Tongue (tissue), 2 donors: ENCODE results near the gene ADSS1. TPM values are rescaled to one million over a fixed set of nuclear protein-coding genes. Genes with fewer than 3 reads are reported as not detected.

Source experiments
- DNase-seq: peaks from one replicate; pipeline ENCODE4 v3.0.0-alpha.2; 2015
- total RNA-seq: library from RNA; depleted of rRNA; stranded (reverse); fragments of >200 nt; gene quantifications from one replicate; pipeline ENCODE4 v1.2.3, GENCODE V29; 2014

Gene ADSS1
- total RNA-seq, 1 donor from 2014 or later, result 98.8 TPM

- DNase-seq, result no peak
These were observed 46.8 kb downstream of the ADSS1 start for GRCh38 chr14:104770851-104771272.

DNA sequence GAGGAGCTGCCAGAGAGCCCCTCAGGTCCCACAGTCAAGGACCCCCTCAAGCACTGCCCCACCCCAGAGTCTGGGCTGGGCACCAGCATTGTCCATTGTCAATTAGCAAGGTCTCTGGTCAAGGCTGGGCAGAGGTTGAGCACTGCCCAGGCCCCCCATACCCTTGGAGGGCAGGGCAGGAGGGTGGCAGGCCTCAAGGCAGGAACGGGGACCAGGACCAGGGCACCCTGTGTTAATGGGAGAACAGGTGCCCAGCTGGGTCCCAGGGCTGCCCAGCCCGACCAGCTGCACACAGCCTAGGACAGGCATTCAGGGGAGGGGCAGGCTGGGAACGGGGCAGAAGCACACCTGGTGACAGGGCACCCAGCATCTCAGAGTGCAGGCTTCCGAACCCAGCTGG is 47.3 kb downstream of the ADSS1 start:
- no peak for DNase-seq

DNA sequence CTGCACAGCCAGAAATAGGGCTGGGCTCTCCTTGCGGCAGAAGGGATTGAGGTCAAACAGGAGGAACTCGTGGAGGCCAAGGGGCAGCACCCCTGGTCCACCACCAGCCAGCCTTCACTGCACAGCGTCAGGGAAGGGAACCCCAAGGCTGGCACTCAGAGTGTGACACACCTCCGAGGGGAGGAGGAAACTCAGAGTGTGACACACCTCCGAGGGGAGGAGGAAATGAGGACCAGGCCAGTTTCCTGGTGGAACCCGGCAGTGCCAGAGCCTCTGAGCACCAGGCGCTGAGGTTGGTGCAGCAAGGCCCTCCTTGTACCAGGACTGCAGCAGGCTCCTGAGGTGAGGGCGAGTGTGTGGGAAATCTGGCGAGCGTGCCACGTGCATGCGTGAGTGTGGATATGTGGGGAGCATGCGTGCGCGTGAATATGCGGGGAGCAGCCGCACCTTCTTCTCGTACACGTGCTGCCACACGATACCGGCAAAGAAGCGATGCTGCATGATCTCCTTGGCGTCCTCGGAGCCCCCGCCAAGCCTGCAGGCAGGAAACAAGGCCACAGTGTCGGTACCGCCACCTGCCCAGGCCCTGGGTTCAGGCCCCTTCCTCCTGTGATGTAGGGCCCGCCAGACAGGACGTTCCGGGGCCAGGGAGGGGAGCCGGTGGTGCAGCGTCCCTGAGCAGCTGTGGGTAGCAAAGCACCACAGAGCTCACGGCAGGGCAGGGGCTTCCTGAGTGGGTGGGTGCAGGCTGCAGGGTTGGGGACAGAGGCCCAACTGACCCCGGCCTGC is 48.1 kb downstream of the ADSS1 start:
- DNase-seq, result no peak

GRCh38 chr14:104772707-104773504 is 48.9 kb downstream of the ADSS1 start:
- DNase-seq, result no peak

- peak; percentile 31 for DNase-seq
These were observed 49.8 kb downstream of the ADSS1 start for GRCh38 chr14:104773505-104774452.

GRCh38 chr14:104774453-104775072 is 50.5 kb downstream of the ADSS1 start:
- DNase-seq, result no peak

GRCh38 chr14:104775073-104775489 is 51.1 kb downstream of the ADSS1 start:
- no peak for DNase-seq

DNA sequence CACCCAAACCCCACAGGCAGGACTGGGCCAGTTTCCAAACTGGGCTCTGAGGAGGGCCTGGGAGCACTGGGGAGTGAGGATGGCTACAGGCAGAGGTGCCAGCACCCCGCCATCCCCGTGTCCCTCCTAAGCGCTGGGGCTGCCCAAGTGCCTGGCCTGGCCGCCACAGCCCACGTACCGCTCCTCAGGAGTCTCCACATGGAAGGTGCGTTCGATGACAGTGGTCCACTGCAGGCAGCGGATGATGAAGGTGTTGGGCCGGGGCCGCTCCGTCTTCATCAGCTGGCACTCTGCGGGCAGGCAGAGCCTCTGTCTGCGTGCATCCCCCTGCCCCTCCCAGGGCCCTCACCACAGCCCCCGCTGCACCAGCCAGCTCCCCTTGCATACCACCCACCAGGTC is 52.5 kb downstream of the ADSS1 start:
- no peak for DNase-seq

DNA sequence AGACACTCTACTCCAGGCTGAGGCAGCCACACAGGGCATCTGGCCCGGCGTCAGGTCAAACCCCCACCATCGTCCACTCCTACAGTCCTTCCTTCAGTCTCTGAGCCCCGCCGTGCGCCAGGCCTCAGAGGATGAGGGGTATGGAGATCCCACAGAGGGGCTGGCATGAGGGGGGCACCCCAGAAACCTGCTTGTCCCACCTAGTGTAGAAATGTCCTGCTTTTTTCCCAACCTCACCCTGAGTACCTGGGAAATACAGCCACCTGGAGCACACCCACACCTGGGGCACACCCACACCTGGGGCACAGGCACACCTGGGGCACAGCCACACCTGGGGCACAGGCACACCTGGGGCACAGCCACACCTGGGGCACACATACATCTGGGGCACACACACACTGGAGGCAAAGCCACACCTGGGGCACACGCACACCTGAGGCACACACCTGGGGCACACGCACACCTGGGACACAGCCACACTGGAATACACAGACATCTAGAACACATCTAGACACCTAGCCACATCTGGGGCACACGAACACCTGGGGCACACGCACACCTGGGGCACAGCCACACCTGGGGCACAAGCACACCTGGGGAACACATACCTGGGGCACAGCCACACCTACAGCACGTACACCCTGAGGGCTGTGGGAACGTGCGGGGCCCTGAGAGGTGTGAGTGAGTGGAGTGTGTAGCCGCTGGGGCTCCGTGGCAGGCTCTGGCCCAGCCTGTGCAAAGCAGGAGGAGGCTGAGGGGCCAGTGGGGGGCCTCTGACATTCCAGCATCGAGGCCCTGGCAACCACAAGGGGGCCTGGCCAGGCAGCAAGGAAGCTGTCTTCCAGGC is 53.2 kb downstream of the ADSS1 start:
- peak; percentile 46 for DNase-seq

DNA sequence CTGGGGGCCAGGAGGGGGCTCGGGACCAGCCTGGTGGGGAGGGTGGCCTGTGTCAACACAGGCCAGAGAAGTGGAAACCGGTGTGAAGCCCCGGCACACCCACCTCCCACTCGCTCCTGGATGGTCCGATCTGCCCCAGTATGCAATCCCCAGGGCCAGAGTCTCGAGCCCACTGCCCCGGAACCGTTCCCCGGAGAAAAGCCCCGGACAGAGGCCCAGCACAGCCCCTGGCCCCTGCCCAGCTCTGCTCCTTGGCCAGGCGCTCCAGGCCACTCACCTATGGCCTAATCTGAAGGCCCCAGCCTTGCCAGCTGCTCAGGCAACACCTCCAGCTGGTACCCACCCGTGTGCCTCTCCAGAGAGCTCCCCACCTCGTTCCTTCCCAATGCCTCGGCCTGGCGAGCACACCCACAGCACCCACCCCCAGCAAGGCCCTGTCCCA is 53.8 kb downstream of the ADSS1 start:
- DNase-seq, result no peak

DNA sequence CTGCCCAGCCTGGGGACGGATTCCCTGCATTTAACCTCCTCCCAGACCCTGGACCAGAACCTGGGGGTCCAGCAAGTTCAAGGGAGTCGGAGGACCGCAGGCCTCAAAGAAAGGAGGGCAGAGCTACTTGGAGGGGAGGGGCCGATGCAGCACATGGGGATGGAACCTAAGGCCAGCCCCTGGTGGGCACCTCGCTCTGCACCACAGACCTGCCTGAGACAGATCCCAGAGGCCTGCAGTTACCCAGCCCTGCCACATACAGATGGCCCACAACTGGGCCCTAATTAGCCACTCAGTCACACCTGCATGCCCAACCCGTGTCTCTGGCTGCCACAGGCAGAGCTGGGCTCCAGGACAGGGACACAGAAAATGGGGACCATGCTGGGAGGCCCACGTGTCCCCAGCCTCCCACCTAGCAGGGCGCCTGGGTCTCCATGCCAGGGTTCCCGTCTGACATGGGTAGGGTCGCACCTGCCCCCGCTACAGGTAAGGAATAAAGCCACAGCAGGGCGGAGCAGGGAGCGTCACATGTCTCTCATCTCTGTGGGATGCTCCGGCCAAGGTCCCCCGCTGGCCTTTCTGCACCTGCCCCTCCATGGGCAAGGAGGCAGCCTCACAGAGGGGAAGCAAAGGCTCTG is 54.8 kb downstream of the ADSS1 start:
- DNase-seq, result no peak

DNA sequence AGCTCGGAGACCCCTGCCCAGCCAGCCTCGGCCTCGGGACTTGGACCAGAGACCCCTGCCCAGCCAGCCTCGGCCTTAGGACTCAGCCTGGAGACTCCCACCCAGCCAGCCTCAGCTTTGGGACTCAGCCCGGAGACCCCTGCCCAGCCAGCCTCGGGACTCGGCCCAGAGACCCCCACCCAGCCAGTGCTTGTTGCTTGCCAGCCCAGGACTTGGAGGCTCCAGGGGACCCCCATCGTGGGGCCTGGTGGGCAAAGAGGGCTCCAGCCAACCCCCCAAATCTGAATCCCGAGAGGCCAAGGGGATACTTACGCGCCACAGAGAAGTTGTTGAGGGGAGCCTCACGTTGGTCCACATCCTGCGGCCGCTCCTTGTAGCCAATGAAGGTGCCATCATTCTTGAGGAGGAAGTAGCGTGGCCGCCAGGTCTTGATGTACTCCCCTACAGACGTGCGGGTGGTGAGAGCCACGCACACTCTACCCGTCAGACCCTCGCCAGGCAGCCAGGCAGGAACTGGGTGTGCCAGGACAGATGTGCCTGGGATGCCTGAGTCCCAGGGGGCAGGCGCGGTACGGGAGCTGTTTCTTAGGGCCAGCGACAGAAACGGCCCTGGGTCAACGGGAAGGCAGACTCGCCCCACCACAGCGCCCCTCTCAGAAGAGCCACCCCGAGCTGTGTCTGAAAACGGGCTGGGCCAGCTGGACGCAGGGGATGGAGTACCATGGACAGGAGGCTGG is 55.9 kb downstream of the ADSS1 start:
- no peak for DNase-seq

- DNase-seq, result no peak
These were observed 56.5 kb downstream of the ADSS1 start for GRCh38 chr14:104780513-104781030.

GRCh38 chr14:104781271-104782077 is 57.4 kb downstream of the ADSS1 start:
- no peak for DNase-seq

GRCh38 chr14:104782086-104782807 is 58.2 kb downstream of the ADSS1 start:
- no peak for DNase-seq

GRCh38 chr14:104782808-104783139 is 58.7 kb downstream of the ADSS1 start:
- DNase-seq, result no peak

DNA sequence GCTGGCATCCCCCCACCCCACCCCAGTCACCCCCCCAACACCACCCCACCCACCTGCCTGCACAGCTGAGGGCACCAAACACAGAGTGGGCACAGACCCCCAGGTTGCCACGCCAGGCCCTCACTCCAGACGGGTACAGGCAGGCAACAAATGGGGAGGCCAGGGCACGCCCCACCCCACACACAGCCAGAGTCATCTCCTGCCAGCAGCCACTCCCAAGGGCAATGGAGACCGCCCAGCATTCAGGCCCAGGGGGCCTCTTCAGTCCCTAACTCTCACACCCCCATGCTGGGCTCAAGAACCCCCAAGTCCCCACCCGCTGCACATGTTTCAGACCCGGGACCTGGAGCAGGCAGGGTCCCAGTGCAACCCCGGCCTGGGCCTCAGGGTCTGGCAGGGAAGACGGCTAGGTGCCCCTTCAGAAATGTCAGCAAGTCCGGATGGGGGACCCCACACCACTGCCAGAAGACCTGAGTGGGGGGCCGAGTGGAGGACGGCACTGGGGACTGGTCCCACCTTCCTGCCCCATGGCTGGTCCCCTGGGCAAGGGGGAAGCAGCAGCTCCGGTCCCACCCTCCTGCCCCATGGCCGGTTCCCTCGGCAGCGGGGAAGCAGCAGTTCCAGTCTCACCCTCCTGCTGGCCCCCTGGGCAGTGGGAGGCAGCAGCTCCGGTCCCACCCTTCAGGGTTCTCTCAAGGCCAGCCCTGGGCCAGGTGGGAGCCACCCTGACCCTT is 59.6 kb downstream of the ADSS1 start:
- DNase-seq, result no peak
